ENCODE results near the gene OR4N5.
"Not testable (repeated sequence)": the region's sequence is repeated elsewhere in the genome, so short reads cannot be mapped to it uniquely, and the experiment has no call there.

Gene OR4N5, protein sequence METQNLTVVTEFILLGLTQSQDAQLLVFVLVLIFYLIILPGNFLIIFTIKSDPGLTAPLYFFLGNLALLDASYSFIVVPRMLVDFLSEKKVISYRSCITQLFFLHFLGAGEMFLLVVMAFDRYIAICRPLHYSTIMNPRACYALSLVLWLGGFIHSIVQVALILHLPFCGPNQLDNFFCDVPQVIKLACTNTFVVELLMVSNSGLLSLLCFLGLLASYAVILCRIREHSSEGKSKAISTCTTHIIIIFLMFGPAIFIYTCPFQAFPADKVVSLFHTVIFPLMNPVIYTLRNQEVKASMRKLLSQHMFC

DNA sequence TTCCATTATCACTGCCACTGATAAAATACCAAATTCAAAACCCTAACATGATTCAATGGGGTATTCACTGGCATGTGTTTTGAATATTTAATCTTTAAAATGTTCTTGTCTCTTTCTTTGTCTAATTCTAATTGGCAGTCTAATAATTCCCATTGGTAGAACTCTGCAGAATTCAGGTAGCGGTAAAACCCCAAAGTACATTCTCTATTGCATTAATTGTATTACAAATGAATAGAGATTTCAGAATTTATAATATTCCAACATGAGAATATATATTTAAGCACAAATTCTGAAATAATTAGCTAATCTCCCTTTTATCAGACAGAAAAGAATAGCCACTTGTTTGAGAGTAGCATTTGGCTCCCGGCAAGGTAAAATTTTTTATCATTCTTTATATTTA is at the start of gene OR4N5:
Gene OR4N5 (plus strand): TSS at position 301 of the 400 bp plus-strand sequence. CDS start 4,916 bp downstream, outside the sequence.
- DNase-seq (ENCODE audit: low read depth in 1 of 2, low spot score in 1 of 2), result no peak

DNA sequence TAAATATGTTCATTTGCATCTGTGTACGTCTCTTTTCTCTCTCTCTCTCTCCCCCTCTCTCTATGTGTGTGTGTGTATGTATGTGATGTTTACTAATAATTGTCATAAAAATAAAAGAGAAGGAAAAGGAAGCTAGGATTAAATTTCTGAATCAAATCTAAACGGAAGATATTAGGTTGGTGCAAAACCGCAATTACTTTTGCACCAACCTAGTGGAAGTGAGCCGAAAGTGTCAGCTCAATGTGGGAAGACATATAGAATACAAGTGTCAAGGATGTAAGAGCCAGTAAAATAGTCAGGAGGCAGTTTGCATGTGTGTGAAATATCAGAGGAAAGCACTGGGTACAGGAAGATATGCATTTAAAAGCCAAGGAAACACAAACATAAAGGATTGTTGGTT is 46.6 kb upstream of the OR4N5 start:
- DNase-seq (ENCODE audit: low read depth in 1 of 2, low spot score in 1 of 2), result no peak

DNA sequence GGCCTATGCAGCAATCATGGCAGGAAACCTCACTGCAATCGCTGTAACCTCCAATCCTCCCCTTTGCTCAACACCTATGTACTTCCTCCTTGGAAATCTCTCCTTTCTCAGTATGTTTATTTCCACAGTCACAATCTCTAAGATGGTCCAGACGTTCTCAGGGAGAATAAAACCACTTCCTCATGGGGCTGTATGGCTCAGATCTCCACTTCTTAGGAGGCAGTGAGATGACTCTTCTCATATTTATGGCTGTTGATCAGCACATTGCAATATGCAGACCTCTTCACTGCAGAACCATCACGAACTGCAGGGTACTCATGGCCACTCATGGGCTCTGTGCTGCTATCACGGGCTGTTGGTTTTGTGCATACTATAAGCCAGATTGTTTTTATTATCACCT is 45.2 kb upstream of the OR4N5 start:
- DNase-seq (ENCODE audit: low read depth in 1 of 2, low spot score in 1 of 2), result no peak

DNA sequence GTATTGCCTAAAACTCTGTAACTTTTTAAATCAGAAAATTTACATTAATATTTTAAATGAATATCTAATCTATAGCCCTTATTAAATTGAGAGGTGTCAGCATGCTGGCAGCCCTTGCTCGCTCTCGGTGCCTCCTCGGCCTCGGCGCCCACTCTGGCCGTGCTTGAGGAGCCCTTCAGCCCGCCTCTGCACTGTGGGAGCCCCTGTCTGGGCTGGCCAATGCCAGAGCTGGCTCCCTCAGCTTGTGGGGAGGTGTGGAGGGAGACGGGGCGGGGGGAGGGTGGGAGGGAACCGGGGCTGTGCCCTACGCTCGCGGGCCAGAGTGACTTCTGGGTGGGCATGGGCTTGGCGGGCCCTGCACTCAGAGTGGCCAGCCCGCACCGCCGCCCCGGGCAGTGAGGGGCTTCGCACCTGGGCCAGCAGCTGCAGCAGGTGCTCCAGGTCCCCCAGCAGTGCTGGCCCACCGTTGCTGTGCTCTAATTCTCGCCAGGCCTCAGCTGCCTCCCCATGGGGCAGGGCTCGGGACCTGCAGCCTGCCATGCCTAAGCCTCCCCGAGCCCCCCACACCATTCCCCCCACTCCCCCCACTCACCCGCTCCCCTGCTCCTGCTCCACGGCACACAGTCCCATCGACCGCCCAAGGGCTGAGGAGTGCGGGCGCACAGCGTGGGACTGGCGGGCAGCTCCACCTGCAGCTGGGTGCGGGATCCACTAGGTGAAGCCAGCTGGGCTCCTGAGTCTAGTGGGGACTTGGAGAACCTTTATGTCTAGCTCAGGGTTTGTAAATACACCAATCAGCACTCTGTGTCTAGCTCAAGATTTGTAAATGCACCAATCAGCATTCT is 39.5 kb upstream of the OR4N5 start:
- not testable (repeated sequence) for DNase-seq (ENCODE audit: low read depth in 1 of 2, low spot score in 1 of 2)

DNA sequence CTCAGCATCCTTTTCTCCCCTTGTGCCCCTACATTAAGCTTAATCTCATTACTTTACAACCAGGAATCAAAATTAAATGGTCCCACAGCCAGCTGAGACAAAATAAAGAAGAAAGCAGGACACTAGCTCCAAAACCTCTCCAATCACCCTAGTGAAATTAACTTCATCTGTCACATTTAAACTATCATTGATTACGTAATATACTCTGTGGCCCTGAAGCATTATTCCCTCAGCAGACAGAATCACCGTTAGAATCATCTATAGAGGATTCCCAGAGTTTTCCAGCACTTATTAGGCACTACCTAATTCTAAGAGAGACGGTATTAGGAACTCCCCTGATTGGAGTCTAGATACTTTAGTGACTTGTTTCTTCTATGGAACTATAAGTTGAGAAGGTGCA is 28.2 kb upstream of the OR4N5 start, which contains the start of gene OR4K17:
Gene OR4K17 (plus strand): TSS at position 302 of the 400 bp plus-strand sequence. CDS start 6,761 bp downstream, outside the sequence.
- DNase-seq (ENCODE audit: low read depth in 1 of 2, low spot score in 1 of 2), result no peak

DNA sequence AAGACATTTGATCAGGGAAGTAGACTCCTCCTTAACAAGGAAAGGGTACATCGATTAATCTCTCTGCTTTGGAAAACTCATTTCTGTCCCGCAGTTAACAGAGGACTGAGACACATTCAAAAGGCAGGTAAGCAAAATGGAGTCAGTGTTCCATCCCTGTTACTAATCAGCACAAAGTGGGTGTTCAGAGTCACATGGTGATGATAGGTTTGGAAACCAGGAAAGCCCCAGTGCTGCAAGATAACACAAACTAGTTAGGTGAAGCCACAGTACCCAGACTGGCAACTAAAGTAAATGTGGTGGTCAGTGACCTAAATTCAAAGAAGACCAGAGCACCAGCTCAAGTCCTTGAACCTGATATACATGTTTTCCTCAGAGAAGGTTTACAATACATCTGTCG is 26.3 kb upstream of the OR4N5 start:
- no peak for DNase-seq (ENCODE audit: low read depth in 1 of 2, low spot score in 1 of 2)

DNA sequence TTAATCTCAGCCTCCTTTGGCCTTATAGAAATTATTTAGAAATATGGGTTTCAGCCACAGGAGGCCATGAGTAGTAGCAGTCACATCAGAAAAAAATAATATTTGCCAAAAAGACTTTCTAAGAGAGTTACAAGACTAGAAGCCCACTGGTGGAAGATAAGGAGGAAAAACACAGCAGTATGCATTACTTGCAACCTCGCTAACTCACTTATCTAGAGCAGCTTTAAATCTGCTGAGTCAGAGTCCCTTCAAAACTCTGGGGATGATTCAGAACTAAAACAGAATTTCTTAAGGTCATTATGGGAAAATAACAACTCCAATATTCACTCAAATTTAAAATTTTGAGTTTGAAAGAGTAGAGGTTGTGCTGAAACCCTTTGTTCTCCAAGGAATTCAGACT is 21.9 kb upstream of the OR4N5 start:
- no peak for DNase-seq (ENCODE audit: low read depth in 1 of 2, low spot score in 1 of 2)

DNA sequence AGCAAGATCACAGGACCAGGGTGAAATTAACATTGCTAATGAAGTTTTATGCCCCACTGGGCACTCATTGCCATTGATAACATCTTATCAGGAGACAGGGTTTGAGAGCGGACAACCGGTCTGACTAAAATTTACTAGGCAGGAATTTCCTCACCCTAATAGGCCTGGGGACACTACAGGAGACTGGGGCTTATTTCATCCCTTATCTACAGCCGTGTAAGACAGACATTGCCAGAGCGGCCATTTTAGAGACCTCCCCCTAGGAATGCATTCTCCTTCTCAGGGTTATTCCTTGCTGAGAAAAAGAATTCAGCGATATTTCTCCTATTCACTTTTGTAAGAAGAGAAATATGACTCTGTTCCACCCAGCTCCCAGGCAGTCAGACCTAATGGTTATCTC is 19.8 kb upstream of the OR4N5 start:
- DNase-seq (ENCODE audit: low read depth in 1 of 2, low spot score in 1 of 2), result no peak

DNA sequence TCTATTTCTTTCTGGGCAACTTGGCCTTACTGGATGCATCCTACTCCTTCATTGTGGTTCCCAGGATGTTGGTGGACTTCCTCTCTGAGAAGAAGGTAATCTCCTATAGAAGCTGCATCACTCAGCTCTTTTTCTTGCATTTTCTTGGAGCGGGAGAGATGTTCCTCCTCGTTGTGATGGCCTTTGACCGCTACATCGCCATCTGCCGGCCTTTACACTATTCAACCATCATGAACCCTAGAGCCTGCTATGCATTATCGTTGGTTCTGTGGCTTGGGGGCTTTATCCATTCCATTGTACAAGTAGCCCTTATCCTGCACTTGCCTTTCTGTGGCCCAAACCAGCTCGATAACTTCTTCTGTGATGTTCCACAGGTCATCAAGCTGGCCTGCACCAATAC is 5.3 kb downstream of the OR4N5 start:
- DNase-seq (ENCODE audit: low read depth in 1 of 2, low spot score in 1 of 2), result no peak

DNA sequence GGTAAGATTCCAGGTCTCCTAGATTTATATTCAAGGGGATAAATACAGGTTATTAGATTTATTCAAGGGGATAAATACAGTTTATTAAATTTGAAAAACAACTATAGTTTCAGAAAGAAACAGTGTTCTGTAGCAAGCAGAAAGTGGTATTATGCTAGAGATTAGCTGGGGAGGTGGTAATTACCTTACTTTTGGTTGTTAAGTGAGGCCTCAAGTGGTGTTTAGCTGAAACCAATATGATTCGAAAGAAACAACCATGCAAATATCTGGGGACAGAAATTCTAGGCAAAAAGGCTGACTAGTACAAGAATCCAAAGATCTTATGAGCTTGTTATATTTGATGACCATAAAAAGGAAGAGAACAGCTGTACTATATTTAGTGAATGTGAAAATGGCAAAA is 6.2 kb downstream of the OR4N5 start:
- no peak for DNase-seq (ENCODE audit: low read depth in 1 of 2, low spot score in 1 of 2)

DNA sequence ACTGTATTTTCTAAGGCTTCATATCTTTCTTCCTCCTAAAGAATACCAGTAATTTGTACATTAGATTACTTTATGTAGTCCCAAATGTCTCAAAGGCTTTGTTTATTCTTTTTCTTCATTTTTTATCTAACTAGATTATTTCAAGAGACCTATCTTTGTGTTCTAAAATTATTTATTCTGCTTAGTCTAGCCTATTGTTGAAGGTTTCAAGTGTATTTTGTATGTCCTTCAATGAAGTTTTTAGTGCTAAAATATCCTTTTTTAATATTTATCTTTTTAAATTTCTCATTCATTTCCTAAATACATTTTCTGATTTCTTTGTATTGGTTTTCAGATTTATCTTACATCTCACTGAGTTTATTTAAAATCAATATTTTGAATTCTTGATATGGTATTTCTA is 25.8 kb downstream of the OR4N5 start:
- no peak for DNase-seq (ENCODE audit: low read depth in 1 of 2, low spot score in 1 of 2)

DNA sequence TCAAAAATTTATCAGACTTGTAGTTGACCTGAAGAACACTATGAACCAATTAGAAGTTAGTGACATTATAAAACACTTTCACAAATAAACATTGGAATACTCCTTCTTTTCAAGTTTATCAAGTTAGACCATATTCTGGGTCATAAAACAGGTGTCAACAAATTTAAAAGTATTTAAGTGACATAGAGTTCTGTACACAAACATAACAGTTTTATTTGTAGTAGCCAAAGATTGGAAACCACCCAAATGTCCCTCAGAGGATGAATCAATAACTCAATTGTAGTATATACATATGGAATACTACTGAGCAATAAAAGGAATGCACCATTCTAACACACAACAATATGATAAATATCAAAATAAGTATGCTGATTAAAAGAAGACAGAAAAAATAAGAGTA is 28.5 kb downstream of the OR4N5 start:
- DNase-seq (ENCODE audit: low read depth in 1 of 2, low spot score in 1 of 2), result no peak

DNA sequence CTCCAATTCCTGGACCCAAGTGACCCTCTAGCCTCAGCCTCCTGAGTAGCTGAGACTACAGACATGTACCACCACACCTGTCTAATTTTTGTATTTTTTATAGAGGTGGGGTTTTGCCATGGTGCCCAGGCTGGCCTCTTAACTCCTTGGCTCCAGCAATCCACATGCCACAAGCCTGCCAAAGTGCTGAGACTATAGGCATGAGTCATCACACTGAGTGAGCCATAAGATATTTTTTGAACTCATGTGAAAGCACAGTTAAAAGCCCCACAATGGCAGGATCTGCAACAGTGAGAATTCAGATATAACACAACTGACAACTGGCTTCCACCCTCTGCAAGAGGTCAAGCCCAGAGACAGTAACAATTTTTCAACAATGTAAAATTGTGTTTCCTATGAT is 31.2 kb downstream of the OR4N5 start:
- DNase-seq (ENCODE audit: low read depth in 1 of 2, low spot score in 1 of 2), result not testable (repeated sequence)

DNA sequence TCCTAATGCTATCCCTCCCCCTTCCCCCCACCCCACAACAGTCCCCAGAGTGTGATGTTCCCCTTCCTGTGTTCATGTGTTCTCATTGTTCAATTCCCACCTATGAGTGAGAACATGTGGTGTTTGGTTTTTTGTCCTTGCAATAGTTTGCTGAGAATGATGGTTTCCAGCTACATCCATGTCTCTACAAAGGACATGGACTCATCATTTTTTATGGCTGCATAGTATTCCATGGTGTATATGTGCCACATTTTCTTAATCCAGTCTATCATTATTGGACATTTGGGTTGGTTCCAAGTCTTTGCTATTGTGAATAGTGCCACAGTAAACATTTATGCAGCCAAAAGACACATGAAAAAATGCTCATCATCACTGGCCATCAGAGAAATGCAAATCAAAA is 35.6 kb downstream of the OR4N5 start:
- DNase-seq (ENCODE audit: low read depth in 1 of 2, low spot score in 1 of 2), result not testable (repeated sequence)

DNA sequence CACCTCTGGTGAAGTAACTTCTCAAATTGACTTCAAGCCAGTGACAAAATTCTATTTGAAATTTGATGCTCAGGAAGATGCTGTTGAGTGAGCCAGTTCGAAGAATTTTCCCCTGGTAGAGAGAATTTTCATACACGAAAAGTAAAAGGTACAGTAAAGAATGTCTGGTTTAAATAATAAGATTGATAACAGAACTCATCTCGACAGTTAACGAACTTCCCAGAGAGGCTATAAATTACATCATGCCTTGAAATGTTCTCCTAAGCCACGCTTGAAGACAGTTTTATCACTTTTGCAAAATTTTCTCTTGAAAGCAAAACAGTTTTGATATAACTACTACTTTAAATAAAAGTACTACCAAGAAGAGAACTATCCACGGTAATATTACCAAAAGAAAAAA is 37.7 kb downstream of the OR4N5 start:
- no peak for DNase-seq (ENCODE audit: low read depth in 1 of 2, low spot score in 1 of 2)

DNA sequence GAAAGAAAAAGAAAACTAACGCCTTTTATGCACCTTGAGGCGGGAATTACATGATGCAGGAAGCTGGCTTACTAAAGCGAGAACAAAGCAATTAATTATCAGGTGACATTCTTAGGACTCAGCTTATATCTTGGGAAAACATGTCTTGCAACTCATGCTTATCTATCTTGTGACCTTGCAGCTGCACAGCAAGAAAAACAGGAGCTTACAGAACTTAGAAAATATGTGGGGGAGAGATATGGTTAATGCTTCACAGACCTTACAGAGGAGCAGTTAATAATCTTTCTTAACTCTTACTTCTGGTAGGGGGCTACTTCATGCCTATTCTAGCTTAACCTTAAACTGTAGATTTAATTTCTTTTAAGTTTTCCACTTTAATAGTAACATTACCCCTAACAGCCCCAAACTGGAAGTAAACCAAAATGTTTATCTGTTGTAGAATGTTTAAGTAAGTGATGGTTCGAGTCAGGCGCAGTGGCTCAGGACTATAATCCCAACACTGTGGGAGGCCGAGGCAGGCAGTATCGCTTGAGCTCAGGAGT is 38.9 kb downstream of the OR4N5 start:
- no peak for DNase-seq (ENCODE audit: low read depth in 1 of 2, low spot score in 1 of 2)

DNA sequence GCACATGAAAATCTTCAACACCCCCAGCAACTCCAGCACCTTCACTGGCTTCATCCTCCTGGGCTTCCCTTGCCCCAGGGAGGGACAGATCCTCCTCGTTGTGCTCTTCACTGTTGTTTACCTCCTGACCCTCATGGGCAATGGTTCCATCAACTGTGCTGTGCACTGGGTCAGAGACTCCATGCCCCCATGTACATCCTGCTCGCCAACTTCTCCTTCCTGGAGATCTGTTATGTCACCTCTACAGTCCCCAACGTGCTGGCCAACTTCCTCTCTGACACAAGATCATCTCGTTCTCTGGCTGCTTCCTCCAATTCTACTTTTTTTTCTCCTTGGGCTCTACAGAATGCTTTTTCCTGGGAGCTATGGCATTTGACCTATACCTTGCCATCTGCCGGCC is 40.6 kb downstream of the OR4N5 start:
- DNase-seq (ENCODE audit: low read depth in 1 of 2, low spot score in 1 of 2), result no peak

DNA sequence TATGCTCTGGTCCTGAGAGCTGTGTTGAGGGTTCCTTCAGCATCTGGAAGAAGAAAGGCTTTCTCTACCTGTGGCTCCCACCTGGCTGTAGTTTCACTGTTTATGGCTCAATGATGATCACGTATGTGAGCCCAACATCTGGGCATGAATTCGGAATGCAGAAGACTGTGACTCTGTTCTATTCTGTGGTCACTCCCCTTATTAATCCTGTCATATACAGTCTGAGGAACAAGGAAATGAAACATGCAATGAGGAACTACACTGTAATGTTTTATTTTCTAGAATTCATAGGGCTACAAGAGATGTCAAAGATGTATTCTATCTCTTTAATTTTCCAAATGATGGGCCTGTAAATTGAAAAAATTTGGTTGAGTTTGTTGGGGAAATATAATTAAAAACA is 41.3 kb downstream of the OR4N5 start:
- DNase-seq (ENCODE audit: low read depth in 1 of 2, low spot score in 1 of 2), result no peak

DNA sequence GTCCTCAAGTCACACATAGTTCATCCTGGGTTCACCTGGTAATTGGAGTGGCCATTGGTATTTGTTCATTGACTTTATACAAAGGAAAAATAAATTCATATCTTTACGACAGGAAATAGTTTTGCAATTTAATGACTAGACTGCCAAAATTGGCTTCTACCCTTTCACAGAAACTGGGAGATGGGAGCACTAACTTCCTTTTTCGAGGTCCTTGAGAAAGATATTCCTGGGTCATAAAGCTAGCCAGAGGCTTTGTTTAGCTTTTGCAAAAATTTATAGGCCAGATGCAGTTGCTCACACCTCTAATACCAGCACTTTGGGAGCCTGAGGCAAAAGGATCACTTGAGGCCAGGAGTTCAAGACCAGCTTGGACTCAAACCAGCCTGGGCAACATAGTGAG is 41.9 kb downstream of the OR4N5 start:
- DNase-seq (ENCODE audit: low read depth in 1 of 2, low spot score in 1 of 2), result no peak

DNA sequence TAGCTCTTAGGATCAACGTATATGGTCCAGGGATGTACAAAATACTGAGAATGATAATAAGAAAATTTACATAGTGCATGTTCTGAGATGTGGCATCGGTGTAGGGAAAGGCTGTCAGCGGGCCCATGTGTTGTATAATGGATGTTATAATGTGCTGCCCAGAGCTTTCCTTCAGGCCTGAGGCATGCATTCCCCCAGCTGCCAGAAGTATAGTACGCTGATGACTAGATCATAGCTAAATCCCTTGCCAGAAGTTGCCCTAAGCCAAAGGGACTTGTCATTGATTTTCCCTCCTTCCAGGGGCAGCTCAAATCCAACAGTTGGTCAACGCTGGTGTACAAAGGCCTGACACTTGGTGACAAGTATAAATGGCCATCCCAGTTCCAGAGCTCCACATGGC is 45.6 kb downstream of the OR4N5 start:
- no peak for DNase-seq (ENCODE audit: low read depth in 1 of 2, low spot score in 1 of 2)

DNA sequence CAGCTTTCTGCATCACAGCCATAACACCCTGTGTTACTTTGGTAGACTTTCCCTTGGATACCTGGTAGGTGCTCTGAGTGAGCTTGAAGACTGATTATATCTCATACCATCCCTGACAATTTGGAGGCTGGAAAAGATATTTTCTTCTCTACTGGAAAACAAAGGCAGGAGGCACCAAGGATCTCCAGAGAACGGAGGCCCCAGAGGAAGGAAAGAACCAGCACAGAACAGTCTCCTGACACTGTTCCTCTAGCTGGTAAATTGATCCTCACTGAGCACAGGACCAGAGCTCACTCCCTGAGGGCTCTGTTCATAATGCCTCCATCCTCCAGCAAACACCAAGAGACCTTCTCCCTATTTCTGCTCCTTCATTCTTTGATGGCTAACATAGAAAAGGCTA is 52.0 kb downstream of the OR4N5 start, which contains the start of gene OR11G2:
Gene OR11G2 (plus strand): TSS at position 301 of the 400 bp plus-strand sequence. CDS start 6,542 bp downstream, outside the sequence.
- no peak for DNase-seq (ENCODE audit: low read depth in 1 of 2, low spot score in 1 of 2)

DNA sequence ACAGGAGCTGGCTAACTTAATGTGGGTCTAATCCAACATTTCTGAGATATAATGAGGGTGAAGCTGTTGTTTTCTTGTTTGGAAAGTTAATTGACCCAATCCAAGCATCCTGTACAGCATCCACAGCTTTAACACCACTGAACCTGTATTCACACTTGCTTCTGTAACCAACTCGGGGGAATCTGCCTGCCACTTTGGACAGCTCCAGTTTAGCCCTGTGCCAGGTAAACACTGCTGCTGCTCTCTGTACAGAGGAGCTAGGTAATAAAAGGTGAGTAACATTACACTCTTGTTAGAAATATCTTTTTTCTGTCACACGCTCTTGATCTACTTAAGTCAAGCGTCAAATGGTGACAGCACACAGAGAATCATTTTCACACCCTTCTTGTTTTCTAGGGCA is 52.8 kb downstream of the OR4N5 start:
- DNase-seq (ENCODE audit: low read depth in 1 of 2, low spot score in 1 of 2), result no peak
